Stromal cell of bone marrow (primary cell): Measurements from ENCODE around the gene ANKRD65.
"Not testable (repeated sequence)": the region's sequence is repeated elsewhere in the genome, so short reads cannot be mapped to it uniquely, and the experiment has no call there.

Experiments used
- DNase-seq: peaks from one replicate; pipeline ENCODE4 v3.0.0-alpha.2; 2012; ENCODE audit warnings: low read depth

ANKRD65 gene

DNA sequence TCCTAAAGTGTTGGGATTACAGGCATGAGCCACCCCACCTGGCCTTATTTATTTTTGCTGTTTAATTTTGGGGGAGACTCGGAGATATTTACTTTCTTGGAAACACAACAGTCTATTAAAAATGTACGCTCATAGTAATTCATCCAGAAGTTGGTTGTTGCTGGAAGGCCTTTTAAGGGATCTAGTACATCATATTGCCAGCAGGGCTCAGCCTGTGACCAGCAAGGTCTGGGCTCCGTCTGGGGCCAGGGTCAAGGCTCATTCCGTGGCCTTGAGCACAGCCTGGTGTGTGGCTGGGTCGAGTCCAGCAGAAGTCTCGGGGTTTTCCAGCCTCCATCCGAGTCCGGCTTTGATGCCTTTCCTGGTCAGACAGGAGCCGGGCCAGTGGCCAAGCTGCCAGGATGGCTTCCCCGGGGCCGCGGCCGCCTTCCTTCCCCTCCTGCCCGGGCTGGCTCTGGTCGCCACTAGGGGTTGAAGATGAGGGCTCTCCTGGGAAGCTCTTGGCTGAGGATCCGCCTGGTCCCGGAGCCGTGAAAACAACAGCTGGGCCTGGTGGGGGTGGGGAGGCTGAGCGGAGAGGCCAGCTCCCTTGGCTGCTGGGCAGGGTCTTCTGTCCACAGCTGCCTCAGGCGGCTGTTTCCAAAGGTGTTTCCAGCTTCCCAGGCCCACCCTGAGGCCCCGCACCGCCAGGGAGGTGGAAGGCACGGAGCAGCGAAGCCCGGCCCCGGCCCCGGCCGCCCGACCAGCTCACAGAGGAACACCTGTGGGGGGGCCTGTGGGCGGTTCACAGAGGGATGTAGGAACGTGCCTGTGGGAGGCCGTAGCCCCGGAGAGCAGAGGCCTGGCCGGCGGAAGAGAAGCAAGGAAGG lies 9.3 kb upstream of the ANKRD65 start:
- DNase-seq = peak; percentile 30

DNA sequence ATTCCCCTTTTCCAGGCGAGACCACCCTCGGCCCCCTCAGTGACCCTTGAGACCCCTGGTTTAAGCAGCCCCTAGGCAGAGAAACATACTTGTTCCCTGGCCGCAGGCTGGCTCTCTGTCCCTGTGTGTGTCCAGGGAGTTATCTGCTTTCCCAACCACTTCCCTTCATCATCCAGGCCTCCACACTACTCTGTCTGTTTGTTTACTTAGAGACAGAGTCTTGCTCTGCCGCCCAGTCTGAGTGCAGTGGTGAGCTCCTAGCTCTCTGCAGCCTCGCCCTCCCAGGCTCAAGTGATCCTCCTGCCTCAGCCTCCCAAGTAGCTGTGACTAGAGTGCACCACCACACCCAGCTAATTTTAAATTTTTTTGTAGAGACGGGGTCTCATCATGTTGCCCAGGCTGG lies 8.6 kb upstream of the ANKRD65 start:
- DNase-seq = no peak

DNA sequence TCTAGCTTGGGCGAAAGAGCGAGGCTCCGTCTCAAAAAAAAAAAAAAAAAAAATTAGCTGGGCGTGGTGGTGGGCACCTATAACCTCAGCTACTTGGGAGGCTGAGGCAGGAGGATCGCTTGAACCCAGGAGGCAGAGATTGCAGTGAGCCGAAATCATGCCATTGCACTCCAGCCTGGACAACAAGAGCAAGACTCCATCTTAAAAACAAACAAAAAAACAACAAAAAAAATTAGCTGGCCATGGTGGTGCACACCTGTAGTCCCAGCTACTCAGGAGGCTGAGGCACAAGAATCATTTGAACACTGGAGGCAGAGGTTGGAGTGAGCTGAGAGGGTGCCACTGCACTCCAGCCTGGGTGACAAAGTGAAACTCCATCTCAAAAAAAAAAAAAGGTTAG lies 7.9 kb upstream of the ANKRD65 start:
- not testable (repeated sequence) for DNase-seq

DNA sequence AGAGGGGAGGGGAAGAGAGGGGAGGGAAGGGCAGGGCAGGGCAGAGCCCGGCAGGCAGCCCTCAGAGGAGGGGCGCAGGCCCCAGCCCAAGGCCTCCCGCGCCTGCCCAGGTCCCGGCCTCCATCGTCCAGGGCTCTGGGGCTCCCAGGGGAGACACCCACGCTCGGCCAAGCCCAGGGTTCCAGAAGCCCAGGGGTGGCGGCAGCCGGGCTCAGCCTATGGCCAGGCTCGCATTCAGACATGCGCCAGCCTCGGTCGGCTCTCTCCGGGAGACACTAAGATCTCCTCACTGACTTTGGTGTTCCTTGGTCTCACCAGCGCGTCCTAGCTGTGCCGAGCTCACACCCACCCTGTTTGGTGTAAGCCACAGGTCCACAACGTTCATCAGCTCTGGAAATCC lies 7.1 kb upstream of the ANKRD65 start:
- DNase-seq = no peak

DNA sequence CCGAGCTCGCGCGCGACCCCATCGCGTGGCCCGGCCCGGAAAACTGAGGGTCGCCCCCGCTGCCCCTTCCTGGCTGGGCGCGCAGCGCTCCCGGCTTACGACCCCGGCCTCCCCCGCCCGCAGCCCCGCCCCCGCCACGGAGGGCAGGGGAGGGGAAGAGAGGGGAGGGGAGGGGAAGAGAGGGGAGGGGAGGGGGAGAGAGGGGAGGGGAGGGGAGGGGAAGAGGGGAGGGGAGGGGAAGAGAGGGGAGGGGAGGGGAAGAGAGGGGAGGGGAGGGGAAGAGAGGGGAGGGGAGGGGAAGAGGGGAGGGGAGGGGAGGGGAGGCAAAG lies 6.7 kb upstream of the ANKRD65 start:
- no peak for DNase-seq

DNA sequence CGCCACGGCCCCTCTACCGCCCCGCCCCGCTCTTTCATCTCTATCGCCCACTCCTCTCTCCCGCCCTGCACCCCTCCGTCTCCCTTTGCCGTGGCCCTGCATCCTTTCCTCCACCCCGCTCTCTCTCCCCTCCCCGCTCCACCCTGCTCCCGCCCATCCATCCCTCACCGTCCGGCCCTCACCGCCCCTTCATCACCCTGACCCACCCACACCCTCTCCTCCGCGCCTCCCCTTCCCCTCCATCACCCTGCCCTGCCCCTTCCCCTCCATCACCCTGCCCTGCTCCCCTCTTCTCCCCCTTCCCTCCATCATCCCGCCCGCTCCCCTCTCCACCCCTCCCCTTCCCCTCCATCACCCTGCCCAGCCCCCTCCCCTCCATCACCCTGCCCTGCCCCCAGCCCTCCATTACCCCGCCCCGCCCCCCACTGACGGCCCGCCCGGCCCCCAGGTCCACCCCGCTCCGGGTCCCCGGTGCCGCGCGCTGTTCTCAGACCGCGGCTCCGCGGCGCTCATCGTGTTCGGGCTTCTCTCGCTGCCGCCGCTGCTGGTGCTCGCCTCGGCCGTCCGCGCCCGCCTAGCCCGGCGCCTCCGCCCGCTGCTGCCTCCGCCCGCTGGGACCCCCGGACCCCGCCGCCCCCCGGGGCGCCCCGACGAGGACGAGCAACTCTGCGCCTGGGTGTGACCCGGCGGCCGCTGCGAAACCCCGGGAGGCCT lies 6.2 kb upstream of the ANKRD65 start:
- no peak for DNase-seq

DNA sequence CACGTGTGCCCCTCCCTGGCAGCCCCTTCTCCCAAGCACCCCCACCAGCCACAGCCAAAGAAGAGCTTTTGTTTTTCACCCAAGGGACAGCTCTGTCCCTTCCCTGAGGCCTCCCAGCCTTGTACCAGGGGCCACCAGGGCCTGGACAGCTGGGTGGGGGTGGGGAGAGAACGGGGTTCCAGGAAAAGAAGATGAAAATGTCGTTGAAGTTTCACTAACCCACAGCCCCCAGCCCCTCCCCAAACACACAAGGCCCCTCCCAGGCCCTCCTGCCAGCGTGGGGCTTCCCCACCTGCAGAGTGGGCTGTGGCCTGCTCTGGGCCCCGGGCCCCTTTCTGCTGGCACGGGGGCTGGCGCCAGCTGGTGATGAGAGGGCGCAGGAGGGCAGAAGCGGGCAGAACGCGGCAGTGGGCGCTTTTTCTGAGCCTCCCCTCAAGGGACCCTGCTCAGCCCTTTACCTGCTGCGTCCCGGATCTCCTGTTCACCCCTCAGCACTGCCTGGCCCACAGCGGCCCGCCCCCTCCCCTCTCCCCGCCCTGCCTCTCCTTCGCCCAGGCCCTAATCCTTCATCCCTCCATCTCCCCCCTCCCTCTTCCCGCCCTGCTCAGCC lies 5.5 kb upstream of the ANKRD65 start:
- no peak for DNase-seq

DNA sequence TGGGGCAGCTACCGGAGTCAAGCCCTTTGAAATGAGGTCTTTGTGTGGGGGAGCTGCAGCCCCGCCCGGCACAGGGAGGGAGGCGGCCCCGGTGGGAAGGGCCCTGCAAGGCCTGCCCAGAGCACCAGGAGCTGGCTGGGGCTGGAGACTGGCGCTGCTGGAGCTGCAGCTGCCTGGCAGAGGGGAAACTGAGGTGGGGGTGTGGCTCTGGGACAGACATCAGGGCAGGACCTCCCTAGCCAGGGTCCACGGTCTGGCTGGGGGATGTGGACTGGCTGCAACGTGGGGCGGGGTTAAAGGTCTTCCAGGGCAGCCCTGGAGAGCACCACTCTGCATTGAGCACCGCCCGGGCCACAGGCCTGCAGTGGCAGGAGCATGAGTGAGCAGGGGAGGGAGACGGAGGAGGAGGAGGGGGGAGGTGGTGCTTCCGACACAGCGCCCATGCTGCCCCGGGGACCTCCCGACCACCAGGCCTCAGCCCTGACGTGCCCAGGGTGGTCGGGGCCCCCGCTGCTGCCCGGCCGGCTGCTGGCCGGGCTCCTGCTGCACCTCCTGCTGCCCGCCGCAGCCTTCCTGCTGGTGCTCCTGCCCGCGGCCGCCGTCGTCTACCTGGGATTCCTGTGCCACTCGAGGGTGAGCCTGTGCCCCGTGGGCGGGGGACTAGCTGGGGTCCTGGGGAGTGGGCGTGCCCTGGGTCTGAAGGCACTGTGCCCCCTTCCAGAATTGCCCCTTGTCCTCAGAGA lies 4.8 kb upstream of the ANKRD65 start:
- no peak for DNase-seq

DNA sequence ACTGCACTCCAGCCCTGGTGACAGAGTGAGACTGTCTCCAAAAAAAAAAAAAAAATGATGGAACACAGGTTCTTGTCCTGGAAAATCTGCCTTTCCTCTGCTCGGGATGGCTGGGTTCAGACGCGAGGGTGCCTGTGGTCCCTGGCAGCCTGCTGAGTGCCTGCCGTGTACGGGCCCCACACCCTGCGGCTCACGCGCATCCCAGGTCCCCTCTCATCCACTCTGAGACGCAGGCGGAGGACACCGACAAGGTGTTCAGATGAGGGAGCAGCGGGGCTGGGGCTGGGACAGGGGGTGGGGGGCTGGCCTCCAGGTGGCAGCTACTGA lies 4.3 kb upstream of the ANKRD65 start:
- DNase-seq = no peak

DNA sequence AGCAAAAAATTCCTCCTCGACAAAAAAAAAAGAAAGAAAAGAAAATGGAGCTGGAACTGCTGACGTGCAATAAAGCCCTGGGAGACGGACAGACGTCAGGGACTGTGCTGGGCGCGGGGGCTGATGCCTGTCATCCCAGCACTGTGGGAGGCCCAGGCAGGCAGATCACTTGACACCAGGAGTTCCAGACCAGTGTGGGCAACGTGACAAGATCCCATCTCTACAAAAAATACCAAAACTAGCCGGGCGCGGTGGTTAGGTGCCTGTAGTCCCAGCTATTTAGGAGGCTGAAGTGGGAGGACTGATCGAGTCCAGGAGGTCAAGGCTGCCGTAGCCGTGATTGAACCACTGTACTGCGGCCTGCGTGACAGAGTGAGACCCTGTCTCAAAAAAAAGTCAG lies 3.6 kb upstream of the ANKRD65 start:
- no peak for DNase-seq

DNA sequence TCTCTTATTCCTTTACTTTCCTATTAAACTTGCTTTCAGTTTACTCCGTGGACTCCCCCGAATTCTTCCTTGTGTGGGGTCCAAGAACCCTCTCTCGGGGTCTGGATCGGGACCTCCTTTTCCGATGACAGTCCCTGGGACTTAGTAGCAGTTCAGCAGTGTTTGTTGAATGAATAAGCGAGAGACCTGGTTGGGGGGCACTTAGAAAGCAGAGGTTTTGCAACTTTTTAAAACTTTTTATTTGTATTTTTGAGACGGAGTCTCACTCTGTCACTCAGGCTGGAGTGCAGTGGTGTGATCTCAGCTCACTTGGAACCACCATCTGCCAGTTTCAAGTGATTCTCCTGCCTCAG lies 2.1 kb upstream of the ANKRD65 start:
- no peak for DNase-seq

DNA sequence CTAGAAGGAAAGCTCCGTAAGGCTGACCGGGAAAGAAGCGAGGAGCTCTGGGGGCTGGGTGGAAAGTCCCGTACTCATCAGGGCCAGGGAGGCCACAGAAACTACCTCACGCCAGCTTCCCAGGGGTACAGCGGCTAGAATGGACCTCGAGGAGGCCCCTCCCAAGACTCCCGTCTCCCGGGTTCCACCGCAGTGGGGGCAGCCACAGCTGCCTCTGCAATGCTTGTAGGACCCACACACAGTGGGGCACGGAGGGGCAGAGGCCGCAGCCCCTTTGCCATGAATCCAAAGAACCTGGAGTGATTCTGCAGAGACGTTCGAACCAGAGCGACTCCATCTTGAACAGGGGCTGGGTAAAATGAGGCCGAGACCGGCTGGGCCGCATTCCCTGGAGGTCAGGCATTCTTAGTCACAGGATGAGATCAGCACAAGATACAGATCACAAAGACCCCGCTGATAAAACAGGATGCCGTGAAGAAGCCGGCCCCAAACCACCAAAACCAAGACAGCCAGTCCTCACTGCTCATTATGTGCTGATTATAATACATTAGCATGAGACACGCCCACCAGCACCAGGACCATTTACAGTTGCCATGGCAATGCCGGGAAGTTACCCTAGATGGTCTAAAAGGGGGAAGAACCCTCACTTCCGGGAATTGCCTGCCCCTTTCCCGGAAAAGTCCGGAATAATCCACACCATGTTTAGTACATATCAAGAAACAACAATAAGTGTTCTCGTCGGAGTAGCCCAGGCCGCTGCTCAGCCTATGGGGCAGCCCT lies 1.6 kb upstream of the ANKRD65 start:
- no peak for DNase-seq

DNA sequence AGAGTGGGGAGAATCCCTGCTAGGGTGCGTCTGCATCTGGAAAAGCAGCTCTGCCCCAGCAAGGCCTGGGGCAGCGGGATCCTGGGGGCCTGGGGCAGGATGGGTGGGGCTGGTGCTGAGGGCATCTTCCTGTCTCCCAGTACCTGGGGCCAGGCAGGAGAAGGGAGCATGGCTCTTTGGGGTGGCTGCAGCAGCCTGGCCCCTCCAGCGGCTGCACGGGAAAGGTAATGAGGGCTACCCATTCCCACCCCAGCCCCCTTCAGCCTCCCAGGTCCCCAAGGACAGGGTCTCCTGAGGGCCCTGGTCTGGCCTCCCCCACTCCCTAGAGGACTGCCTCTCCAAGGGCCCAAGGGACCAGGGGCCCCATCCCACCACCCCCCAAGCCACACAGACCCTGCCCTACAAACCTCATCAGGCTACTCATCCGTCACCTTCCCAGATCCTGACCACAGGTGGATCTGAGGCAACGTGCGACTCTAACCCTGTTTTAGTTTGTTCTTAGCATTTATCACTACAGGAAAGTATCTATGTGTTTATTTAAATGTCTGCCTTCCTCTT lies 910 bp upstream of the ANKRD65 start:
- no peak for DNase-seq

DNA sequence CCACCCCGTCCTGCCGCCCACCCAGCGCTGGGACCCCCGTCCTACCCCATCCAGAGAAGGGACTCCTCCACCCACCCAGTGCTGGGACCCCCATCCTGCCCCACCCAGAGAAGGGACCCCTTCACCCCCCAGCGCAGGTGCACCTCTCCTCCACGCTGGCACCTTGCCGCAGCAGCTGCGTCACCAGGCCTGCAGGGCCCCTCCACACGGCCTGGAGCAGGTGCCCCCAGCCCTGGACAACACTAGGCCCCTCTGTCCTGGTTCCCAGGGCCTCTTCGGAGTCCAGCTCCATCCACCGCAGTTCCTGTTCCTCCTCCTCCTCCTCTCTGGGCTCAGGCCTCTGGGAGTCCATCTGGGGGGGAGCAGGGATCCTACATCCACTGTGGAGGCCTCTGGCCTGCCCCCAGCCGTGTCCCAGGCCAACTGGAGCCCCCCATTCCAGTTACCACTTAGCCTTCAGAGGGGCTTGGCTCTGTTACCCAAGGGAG lies 378 bp downstream of the ANKRD65 start:
- no peak for DNase-seq

DNA sequence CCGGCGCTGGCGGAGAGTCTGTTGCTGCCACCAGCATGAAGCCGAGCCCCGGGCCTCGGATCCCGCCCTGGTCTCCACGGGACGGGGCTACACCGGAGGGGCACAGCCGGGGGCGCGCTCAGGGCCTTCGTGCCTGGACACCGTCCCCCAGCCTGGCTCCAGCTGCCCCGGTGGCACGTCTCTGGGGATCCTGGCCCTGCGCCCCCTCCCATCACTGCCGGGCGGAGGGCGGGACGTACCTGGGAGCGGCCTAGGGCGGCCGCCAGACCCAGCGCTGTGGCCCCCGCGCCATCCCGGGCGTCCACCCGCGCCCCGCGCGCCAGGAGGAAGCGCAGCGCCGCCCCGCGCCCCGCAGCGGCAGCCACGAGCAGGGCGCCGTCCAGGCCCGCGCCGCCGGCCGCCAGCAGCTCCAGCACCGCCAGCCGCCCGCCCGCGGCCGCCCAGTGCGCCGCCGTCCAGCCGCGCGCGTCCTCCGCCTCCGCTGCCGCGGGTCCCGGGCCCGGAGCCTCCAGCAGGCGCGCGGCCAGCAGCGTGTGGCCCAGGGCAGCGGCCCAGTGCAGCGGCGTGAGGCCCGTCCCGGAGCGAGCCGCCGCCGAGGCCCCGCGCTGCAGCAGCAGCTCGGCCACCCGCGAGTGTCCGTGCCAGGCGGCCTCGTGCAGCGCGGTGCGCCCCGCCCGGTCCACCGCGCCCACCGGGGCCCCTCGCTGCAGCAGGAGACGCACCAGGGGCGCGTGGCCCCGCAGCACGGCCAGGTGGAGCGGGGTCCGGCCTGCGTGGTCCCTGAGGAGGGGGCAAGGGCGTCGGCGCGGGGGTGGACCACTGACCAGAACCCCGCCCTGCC lies 1.0 kb downstream of the ANKRD65 start:
- no peak for DNase-seq

DNA sequence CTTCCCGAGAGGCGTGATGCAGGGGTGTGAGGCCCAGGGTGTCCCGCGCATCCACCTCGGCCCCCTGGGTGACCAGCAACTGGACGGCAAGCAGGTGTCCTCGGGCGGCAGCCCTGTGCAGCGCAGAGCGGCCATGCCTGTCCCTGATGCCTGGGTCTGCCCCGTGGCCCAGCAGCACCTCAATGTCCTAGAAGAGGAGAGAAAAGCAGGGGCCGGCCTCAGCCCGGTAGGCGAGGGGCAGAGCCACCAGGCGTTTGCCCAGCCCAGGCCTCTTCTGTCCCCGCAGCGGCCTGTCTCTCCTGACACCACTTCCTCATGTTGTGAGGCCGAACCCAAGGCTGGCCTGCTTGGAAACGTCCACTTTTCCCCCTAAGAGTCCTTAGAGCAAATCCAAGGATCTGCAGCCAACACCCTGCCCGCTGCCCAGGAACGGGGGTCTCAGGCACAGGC lies 1.7 kb downstream of the ANKRD65 start:
- no peak for DNase-seq

DNA sequence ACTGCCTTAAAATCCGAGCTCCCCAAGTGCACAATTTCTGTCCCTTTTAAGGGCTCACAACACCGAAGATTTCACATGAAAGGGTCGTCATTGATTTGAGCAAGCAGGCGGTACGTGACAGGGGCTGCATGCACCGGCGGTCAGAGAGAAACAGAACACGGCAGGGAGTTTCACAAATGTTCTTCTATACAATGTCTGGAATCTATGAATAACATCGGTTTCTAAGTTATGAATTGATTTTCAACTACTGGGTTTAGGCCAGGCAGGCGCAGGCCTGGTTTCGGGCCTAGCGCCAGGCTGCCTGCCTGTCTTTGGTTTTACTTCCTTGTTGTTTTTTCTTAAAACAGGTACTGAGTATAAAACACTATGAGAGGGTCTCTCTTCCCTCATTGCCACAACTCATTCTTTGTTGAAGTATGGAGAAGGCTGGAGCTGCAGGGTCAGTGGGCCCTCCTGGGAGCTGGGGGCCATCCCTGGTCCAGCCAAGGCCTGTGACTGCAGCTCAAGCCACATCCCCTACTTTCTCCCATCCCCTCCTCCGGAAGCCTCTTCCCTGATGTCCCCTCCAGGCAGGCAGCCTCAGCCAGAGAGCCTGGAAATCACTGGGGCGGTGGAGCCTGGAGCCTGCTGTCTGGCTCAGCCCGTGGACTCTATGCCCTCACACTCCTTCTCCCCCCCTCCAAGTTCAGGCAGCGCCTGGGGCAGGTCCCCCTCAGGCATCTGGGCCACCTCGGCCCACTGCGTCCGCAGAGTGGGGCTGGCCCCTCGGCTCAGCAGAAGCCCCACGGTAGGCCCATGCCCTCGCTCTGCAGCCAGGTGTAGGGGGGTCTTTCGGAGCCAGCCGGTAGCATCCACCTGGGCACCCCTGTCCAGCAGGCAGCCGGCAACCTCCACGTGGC lies 2.4 kb downstream of the ANKRD65 start:
- no peak for DNase-seq

DNA sequence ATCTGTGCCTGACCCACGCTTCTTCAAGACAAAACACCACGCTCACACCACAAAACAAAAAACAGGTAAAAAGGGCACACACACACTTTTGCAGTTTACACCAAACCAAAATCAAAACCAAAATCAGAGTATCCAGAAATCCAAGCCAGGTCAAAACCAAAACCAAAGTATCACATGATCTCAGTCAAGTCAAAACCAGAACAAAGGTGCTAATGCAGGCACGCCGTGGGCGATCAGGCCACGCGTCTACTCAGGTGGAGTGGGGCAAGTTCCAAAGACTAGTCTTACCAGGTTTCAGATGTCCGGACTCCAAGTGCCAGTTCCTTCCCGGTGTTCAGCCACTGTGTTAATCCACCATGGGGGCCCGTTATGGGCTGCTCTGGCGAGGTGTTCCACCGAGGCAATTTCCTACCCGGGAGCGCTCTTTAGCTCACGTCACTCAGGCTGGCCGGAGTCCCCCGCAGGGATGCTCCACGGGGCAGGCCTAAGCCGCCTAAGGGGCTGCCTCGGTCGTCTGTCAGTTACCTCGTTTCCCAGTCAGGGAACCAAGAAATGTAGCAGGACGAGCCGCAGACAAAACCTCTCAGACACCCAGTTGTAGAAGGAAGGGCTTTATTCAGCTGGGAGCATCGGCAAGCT lies 3.1 kb downstream of the ANKRD65 start:
- DNase-seq = not testable (repeated sequence)

DNA sequence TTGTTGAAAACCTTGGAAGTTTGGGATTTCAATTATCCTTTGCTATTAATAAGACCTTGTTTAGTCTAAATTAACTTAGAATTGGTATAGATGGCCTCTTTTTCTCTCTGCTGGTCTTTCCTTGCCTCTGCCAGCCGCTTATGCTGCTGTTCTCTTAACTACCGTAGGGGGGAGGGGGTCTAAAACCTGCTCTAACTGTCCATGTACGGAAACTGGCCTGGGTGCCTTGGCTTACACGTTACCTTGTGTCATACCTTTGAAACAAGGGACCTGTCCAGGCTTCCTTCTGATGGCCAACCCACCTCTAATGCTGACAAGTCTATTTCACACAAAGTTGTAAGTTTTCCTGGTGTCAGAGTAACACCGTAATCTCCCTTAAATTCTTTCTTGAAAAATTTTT lies 3.7 kb downstream of the ANKRD65 start:
- not testable (repeated sequence) for DNase-seq
